Amygdala (tissue), 56 donors: ENCODE data around the gene CNGA2.

Source experiments
- DNase-seq, 56 donors: peaks; one replicate each; lab custom pipeline; 2025; lab: John Stamatoyannopoulos, UW

Gene CNGA2

DNA sequence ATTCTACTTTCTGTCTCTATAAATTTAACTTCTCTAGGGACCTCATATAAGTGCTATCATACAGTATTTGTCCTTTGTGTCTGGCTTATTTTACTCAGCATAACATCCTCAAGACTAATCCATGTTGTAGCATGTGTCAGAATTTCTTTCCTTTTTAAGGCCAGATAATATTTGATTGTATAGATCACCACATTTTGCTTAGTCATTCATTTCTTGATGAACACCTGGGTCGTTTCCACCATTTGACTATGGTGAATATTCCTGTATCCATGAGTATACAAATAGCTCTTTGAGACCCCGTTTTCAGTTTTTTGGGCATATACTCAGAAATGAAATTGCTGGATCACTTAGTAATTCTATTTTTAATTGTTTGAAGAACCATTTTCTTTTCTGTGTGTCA lies 12.0 kb downstream of the CNGA2 start:
- DNase-seq = no peak

DNA sequence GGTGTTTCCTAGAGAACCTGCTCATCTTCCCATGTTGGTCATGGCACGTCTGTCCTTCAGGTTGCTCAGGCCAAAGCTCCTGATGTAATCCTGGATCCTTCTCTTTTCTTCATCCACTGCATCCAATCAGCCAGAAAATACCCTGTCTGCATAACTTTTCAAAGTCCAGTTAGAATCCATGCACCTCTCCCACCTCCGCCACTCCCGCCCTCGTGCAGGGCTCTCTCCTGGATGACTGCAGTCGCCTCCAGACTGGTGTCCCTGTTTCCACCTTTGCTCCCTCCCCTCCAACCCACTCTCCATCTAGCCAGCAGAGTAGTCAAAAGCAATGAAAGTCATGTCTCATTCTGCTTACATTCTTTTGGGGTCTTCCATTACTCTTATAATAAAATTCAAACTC lies 16.0 kb downstream of the CNGA2 start:
- no peak for DNase-seq

DNA sequence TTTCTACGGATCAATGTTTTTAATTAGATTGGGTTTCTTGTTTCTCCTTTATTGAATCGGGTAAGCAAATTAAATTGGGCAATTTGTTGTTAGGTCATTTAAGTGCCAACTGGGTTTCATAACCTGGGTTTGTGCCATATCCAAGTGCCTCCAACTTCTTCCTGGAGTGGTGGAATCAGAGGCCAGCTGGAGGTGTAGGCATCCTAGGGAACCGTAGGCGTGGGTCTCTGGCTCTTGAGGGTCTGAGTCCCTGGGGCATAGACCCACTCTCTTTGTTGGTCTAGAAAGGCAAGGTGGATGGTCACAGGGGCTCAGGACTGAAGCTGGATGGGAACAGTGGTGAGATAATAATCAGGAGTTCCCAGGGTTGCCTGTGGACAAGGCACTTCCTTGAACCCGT lies 18.3 kb downstream of the CNGA2 start:
- no peak for DNase-seq

DNA sequence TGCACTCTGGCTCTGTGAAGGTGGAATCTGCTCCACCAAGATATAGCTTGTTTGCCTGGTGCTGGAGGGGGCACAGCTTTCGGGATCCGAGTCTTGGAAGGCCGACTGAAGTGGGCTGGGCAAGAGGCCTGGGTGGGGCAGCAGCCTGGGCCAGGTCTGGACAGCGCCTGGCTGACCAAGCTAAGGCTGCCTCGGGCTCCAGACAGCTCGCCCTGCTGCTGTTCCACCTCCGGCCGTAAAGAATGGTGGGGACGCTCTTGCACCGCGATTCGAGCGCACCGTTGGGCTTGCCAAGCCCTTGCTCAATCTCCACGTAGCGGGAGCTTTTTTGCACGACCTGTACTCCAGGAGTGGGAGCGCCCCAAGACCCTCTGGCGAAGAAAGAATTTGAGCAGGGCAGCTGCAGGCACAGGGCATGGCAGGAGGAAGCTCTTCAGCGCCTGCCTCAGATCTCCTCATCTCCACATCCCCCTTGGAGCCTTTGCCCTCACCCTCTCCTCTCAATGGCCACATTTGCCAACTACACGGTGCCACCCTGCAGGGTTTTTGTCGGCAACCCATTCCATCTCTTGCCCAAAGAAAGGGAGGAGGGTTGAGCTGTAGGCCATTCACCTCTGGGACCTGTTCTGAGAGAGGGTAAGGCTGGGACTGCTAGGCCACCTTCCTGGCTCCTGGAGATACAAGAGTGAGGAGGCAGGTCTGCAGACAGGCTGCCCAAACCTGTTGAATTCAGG lies 18.9 kb downstream of the CNGA2 start:
- DNase-seq = peak in 41 of 56 donors; percentile 0 to 58 (median 10)

DNA sequence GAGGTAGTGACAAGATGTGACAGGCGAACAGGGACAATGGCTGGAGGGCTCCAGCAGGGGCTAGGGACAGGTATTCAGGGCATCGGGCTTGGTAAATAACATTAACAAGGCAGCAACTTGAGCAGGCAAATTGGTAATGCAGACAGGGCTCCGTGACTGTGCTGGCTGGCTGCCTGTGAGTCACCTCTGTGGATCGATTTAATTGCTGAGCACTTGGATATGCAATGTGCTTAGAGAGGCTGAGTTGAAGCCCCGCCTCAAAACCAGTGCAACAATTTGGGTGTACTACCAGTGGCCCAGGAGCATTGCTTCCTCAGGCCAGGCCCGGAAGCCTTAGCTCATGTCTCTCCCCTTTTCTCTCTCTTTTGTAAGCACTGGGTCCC lies 19.5 kb downstream of the CNGA2 start:
- DNase-seq = peak in 1 of 56 donors; percentile 5

DNA sequence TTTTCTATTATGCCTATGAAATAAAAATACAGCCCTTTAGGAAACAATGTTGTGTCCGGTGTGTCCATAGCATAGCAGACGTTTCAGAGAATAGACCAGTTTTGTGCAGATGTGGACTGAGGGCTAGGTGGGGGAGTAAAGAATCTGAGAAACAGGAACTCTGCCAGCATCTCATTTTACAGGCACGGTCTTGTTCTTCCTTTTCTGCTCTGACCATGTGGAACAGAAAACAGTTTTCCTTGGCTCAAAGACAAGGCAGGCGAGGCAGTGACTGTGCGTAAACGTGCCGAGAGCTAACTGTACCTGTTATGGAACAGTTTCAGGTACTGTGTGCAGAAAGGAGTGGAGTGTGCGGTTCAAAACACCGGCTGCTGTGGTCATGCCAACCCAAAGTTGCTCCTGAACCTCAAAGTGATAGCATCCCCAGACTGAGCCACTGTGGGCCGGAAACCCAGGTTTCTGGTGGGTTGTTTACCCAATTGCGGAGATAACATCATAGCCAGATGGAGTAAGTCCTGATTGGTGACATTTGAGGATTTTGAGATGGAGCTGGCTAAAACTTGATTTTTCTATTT lies 20.2 kb downstream of the CNGA2 start:
- no peak for DNase-seq

DNA sequence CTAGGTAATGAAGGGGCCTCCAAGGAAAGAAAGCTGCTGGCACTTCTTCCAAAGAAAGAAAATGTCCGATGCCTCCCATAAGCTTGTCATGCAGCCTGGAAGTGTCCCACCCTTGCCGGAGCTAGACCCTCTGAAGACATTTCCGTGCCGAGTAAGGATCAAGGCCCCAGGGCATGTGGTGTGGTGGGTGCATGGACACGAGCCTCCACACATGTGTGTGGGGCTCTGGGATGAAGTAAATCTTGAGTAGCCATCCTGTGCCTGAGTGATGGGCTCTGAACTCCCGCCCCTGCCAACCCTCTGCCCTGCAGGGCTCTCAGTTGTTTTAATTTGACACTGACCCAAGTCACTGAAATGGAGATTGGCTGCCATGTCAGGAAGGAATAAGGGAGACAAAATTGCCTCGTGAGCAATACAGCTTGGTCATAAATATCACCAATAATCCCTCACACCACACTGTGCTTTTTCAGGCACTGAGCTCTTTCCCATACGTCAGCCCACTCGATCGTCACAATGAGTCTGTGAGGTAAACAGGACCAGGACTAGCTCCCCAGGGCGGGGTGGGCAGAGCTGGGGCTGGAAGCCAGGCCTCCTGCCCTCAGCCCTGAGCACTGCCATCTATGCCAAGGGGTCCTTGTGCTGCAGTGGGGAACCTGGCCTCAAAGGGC lies 24.6 kb downstream of the CNGA2 start:
- no peak for DNase-seq

DNA sequence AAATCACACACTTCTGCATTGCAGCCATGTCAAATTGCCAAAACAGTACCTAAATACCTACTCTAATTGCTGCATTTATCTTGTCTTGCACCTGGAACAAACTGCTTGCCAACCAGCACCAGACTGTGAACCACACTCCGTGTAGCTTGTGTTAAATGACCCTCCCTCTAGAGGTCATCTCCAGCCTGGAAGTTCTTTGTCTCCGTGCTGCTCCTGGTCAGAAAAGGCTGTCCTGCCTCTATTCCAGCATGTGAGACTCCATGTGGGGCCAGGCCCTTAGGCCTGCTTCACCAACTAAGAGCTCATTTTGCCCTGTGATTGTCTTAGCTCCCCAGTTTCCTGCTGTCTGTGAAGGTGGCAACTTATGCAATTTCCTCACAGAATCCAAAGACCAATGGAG lies 28.3 kb downstream of the CNGA2 start:
- DNase-seq = no peak

DNA sequence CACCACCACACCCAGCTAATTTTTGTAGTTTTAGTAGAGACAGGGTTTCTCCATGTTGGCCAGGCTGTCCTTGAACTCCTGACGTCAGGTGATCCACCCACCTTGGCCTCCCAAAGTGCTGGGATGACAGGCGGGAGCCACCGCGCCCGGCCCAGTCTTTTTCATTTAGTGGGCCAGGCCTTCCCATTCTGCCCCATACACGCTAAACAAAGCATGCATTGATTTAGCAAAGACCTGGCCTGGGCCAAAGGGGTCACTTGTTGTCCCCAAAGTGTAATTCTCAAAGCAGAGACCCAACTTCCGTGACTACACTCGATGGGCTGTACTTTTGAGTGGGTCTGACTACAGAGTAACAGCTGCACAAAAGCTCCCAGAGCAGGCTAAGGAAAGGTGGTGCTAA lies 29.2 kb downstream of the CNGA2 start:
- DNase-seq = no peak

DNA sequence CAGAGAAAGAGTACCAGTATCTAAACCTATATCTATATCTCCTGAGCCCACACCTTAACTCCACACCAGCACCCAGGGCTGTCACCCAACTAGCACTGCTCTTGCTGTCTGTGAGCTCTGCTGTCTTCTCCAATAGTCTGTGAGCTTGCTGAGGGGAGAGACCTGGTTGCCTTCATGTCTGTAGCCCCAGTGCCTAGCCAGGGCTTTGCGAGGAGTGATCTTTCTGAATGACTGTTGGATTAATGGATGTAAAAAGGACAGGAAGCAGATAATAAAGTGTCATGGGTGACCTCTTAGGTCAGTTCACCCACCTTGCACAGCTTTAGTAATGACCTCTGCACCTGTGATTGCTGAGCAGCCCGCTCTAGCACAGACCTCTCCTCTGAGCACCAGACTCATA lies 30.5 kb downstream of the CNGA2 start:
- DNase-seq = no peak

DNA sequence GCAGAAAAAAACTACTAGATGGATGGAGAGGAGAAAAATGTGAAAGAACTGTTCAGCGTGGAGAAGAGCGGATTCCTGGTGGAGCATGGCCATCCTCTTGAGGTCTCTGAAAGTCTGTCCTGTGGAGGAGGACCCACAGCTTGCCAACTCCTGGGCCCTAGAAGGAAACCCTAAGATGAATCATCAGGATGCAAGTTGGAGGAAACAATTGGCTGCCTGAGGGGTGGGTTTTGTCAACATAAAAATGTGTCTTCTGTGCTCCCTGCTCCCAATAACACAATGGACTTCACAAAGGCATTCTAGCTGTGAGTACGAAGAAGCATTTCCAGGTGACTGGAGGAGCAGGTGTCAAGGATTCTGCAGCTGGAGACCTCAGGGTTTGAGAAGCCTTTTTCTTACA lies 37.2 kb downstream of the CNGA2 start:
- DNase-seq = no peak

DNA sequence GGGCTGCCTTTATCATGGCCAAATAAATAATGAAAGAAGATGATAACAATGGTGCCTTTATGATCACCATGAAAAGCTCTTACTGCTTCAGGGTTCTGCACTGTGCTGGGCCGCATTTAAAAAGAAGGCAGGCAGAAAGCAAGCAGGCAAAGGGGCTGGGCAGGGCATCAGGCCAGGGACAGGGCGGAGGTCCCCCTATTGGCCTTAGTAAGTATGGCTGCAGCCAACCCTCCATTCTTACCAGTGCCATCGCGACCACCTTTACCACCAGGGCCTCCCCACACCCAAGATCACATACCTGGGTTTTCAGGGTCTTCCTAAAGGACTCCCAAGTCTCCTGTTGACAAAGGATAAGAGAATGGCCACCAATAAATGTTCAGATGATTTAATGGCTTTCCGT lies 38.9 kb downstream of the CNGA2 start:
- no peak for DNase-seq

DNA sequence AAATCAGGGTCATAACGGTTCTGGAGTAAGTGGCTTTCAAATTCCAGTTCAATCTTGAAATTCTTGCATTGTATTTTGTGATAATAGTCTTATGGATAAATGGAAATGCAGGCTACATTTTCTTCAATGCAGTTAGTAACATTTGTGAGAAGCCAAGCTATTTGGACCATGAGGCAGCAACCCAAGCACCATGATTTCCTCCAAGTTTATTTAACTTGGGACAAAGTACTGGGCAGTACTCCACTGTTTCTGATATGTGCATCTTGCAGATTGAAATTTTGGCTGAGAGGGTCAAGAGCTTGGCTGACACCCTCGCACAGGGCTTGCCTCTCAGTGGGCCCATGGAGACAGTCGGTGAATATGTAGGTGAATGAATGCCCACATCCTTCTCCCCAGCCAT lies 39.9 kb downstream of the CNGA2 start:
- no peak for DNase-seq

DNA sequence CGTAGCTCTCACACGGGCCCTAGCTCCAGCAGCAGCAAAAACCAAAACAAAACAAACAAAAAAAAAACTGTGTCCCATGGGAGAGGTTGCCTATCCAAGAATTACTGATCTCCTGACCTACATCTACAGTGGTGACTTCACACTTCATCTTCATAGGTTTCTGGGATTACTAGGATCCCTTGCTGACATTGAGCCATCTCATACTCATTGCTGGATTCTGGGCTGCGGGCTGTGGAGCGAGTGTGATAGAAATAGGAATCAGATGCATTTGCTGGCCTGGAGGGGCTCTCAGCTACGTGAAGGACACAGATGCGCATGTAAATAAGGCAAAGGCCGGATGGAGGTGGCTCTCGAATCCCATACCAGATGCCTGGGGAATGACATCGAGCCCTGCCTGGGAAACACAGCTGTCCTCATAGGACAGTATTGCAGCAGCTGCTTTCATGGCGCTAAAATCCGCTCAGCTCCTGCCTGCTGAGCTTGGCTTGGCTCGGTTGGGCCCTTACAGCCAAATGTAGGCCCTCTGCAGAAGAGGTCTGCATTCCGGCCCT lies 41.7 kb downstream of the CNGA2 start:
- DNase-seq = no peak

DNA sequence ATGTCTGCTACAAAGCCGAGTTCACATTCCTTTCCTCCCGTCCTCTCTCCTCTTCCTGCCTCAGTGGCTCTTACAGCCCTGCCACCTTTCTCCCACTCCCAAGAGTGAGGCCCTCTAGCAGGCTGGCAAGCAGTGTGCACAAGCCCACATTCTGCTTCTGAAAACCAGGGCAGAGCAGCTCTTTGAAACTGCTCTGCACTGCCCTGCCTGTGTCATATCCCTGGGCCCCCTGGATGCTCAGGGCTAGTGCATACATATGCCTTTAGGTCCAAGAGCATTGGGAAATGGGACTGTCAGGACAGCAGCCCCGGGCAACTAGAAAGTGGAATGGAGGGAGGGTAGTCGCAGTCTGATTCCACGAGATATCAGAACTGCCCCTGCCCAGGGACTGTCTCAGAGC lies 42.4 kb downstream of the CNGA2 start:
- DNase-seq = no peak

DNA sequence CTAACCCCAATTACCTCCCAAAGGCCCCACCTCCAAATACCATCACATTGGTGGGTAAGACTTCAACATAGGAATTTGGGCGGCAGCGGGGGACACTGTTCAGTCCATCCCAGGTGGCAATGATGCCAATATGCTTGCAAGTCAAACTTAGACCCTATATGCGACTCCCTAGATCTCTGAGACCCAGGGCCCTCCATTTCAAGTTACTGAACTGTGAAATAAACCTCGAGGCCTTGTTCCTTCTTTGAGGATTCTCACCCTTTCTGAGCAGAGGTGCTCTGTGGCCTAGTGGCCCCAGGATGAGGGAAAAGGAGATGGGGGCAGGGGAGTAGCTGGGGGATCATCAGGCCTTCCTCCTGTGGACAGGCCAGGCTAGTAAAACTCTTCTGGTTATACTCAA lies 44.7 kb downstream of the CNGA2 start:
- no peak for DNase-seq

DNA sequence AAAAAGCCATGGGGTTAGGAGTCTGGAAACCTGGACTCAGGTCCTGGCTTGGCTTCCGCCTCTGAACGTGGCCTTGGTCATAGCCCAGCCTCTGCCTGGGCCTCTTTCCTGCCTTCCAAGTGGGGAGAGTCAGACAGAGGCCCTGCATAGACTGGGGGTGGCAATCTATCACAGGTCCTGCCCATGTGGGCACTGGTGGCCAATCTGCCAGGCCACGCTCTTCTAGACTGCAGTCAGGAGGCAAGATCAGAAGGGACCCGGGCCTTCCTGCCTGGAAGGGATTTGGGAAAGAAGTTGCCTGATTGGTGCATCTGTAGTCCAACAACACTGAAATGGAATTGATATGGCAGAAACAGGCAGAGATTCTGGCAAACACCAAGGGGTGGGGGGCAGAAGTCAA lies 46.1 kb downstream of the CNGA2 start:
- no peak for DNase-seq

DNA sequence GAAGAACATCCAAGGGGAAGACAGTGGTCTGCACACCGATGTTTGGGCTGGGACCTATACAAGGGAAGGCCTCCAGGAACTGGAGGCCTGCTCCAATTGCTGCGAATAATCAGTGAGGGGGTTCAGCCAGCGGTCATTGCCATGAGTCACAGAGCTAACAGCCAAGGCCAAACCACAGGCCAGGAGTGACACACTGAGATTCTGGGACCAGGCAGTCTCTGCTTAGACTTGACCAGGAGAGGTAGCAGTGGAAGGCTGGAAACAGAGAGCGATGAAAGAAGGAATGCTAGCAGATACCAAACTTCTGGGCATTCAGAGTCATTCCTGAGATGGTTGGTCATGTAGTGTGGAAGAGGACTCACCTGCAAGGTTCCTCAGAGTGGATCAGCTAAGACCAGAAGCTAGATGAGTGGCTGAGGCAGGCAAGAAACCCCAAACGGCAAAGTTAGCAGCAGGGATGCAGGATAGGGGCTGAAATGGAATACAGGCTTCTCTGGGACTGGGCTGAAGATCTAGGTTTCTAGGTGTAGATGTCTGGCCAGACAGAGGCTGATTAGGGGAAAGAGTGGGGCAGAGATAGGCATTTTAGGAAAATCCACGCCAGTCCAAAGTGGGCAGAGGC lies 54.7 kb downstream of the CNGA2 start:
- no peak for DNase-seq

DNA sequence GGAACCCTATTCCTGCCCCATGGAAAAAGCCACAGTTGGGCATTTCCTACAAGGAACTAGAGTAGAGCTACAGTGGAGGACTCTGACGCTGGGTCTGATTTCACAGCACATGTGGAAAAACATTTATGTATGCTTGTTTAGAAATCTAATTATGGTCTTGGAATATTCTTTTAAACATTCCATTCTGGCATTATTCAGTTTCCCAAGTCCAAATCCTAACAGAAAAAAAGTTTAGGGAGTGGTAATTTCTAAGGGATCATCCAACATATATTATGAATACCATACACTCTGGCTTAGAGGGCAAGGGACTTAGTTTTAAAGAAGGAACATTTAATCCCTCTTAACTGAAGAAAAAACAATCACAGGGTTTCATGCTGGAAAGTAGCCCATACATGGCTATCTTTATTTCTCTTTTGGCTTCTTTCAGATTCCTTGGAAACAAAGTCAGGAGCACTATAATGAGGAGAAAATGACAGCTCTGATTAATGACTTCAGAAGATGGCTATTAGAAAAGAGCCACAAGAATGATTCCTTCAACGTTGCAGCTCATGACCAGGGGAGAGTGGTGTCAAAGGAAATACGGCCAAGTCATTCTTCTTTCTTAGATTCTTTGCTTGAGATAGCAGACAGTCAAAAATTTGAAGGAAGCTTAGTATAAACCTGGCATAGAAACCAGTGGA lies 56.1 kb downstream of the CNGA2 start:
- no peak for DNase-seq

DNA sequence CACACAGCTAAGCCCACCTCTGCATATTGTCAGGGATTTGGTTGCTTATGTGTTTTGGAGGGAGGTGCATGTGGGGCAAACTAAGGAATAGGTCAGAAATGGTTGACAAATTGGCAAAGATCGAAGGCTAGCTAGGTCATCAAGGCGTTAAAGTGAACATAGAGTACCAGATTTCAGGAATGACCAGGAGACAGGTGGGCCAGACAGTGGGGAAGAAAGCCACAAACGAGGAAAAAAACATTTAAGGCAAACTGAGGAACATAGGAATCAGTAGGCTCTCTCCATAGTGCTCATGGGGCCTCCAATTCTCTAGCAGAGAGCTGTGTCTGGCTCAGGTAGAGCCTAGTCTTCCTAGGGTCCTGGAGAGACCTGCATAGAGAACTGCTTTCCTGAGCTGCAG lies 57.4 kb downstream of the CNGA2 start:
- DNase-seq = no peak

DNA sequence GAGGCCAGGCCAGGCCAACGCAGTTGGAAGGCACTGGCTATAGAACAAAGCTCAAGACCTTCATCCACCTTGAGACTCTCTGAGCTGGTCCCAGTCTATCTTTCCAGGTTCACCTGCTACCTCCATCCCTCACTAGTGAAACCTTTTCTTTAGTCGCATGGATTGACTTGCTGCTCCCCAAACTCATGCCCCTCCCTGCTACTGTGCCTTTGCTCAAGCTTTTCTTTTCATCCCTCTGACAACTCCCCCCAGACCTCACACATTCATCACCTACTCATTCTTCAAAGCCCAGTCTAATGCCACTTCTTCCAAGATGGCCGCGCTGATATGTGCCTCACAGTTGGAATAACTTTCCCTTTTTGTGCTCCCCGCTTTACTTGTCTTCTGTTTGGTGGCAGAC lies 58.0 kb downstream of the CNGA2 start:
- no peak for DNase-seq
